IPS-20b (cell line): ENCODE results near the gene PKN1.
"Not testable (repeated sequence)": the region's sequence is repeated elsewhere in the genome, so short reads cannot be mapped to it uniquely, and the experiment has no call there.

Experiments used
- H3K27ac ChIP-seq: one replicate; pipeline ENCODE4 v1.5.1; 2013; ENCODE audit warnings: low read length
- H3K27me3 ChIP-seq: 2 replicates; pipeline ENCODE4 v1.6.1; 2013; ENCODE audit warnings: mild to moderate bottlenecking, low read length, inconsistent platforms; ENCODE audit not compliant: insufficient read depth
- H3K36me3 ChIP-seq: 2 replicates; pipeline ENCODE4 v1.6.1; 2013; ENCODE audit warnings: low read depth, mild to moderate bottlenecking, inconsistent platforms, low read length, moderate library complexity; ENCODE audit not compliant: insufficient read depth
- H3K4me1 ChIP-seq: 2 replicates; pipeline ENCODE4 v1.6.1; 2013; ENCODE audit warnings: mild to moderate bottlenecking, control low read depth, inconsistent platforms, low read length, moderate library complexity; ENCODE audit not compliant: insufficient read depth
- H3K4me3 ChIP-seq: 2 replicates; pipeline ENCODE4 v1.5.1; 2013; ENCODE audit warnings: mild to moderate bottlenecking, low read length, inconsistent platforms
- H3K9ac ChIP-seq: 2 replicates; pipeline ENCODE4 v1.6.1; 2013; ENCODE audit warnings: low read depth, mild to moderate bottlenecking, inconsistent platforms, low read length, moderate library complexity
- H3K9me3 ChIP-seq: 2 replicates; pipeline ENCODE4 v1.6.1; 2013; ENCODE audit warnings: mild to moderate bottlenecking, low read depth, low read length, inconsistent platforms; ENCODE audit not compliant: insufficient read depth

Gene PKN1

DNA sequence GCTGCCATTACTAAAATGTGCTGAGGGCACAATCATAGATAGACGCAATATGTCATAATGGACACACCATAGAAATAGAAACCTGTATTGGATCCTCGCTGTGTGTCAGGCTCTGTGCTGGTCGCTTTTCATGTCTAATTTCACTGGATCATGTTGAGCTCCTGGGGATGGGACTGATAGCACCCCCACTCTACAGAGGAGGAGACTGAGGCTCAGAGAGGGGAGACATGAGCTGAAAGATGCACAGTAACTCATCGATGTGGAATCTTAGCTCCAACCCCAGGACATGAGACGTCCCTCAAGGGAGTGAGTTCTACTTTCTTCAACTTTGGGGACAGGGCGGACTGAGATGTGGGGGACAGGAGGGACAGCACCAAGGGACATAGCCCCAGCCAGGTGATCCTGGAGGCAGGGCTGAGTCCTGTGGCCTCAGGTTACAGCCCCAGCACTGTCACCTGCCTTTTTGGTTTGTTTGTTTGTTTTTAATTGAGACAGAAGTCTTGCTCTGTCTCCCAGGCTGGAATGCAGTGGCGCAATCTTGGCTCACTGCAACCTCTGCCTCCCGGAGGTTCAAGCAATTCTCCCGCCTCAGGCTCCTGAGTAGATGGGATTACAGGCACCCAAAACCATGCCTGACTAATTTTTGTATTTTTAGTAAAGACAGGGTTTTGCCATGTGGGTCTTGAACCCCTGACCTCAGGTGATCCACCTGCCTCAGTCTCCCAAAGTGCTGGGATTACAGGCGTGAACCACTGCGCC is 69.4 kb downstream of the PKN1 start:
- no peaks in the 10 kb centered on the region for H3K27me3 ChIP-seq
- H3K4me3 ChIP-seq = no peak overlapping the region
- no peaks in the 10 kb centered on the region for H3K36me3 ChIP-seq
- no peak overlapping the region for H3K27ac ChIP-seq
- no peaks in the 10 kb centered on the region for H3K4me1 ChIP-seq
- no peaks in the 10 kb centered on the region for H3K9me3 ChIP-seq
- H3K9ac ChIP-seq = no peak overlapping the region

DNA sequence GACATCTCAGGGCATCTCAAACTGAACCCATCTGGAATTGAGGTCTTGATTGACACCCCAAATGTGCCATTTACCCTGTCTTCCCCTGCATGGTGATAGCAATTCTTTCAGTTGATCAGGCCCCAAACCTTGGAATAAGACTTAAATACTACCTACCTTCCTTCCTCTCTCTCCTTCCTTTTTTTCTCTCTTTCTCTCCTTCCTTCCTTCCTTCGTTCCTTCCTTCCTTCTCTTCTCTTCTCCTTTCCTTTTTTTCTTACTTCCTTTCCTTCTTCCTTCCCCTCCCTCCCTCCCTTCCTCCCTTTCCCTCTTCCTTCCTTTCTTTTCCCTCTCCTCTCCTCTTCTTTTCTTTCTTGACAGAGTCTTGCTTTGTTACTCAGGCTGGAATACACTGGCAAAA is 70.2 kb downstream of the PKN1 start:
- Histone ChIP-seq H3K9ac (no peak overlapping the region), H3K27ac (no peak overlapping the region), H3K36me3 (no peaks in the 10 kb centered on the region), H3K4me3 (no peak overlapping the region), H3K4me1 (no peaks in the 10 kb centered on the region), H3K27me3 (no peaks in the 10 kb centered on the region), H3K9me3 (no peaks in the 10 kb centered on the region)

DNA sequence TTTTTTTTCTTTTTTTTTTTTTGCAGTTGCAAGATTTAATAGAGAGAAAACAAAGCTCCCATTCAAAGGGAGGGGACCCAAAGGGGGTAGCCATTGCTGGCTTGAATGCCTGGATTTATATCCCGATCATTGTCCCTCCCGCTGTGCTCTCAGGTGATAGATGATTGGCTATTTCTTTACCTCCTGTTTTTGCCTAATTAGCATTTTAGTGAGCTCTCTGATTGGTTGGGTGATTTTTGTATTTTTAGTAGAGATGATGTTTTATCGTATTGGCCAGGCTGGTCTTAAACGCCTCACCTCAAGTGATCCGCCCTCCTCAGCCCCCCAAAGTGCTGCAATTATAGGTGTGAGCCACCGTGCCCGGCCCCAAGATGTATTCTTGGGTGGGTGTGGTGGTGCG is 71.5 kb downstream of the PKN1 start:
- not testable (repeated sequence) for H3K36me3 ChIP-seq, H3K4me3 ChIP-seq, H3K9ac ChIP-seq, H3K27ac ChIP-seq, H3K9me3 ChIP-seq, H3K4me1 ChIP-seq, H3K27me3 ChIP-seq

DNA sequence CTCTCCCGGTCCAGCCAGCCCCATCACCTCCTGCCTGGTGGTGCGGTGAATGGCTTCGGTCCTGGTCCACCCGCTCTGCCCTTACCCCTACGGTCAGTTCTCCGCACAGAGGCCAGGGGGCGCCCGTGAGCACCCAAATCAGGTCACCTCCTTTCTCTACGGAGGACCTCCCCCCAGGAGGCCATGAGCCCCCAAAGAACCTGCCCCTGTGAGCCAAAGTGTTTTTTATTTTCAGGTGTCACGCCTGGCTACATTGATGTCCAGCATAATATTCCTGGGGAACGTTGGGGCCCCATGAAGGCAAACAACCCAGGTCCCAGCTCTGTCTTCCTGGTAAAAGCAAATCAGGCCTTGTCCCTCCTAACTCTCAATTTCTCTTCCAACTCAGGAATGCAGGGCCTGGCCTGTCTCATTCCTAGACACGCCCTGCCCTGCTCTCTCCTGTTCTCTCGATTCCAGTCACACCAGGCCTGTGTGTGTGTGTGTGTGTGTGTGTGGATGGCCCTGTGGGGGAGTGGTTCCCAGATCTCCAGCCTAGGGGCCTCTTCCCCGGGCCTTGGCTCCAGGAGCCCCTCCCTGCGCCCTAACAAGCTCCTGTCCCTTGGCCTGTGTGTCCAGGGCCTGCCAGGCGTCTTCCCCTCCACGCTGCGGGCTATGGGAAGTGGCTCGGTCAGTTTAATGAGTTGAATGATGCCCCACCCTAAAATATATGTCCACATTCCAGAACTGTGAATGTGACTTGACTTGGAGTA is 72.6 kb downstream of the PKN1 start:
- H3K9me3 ChIP-seq = no peaks in the 10 kb centered on the region
- H3K27me3 ChIP-seq = no peaks in the 10 kb centered on the region
- H3K27ac ChIP-seq = no peak overlapping the region
- no peak overlapping the region for H3K4me3 ChIP-seq
- H3K36me3 ChIP-seq = no peaks in the 10 kb centered on the region
- H3K4me1 ChIP-seq = no peaks in the 10 kb centered on the region
- H3K9ac ChIP-seq = no peak overlapping the region

DNA sequence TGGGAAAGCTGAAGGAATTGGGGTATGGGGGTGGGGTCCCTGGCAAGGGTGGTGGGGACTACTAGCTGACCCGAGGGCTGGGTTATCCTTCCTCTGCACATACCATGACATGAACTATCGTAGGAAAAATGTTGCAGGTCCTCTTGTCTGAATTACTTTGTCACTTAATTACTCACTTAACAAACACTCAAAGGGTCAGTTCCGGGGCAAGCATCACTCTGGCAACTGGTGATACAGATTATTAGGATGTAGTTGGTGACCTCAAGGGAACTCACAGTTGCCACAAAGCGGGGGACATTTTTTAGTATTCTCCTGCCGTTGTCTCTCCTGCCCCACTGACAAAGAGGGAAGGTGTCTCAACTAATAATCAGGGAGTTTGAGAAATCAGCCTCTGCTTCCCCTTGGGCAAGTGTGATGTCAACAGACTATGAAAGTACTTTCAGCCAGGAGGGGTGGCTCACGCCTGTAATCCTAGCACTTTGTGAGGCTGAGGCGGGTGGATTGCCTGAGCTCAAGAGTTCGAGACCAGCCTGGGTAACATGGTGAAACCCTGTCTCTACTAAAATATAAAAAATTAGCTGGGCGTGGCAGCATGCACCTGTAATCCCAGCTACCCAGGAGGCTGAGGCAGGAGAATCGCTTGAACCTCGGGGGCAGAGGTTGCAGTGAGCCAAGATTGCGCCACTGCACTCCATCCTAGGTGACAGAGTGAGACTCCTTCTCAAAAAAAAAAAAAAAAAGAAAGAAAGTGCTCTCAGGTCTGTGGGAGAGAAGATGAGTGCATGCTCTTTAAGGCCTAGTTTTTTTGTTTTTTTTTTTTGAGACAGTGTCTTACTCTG is 74.8 kb downstream of the PKN1 start:
- H3K4me1 ChIP-seq = no peaks in the 10 kb centered on the region
- no peak overlapping the region for H3K9ac ChIP-seq
- H3K9me3 ChIP-seq = no peaks in the 10 kb centered on the region
- no peak overlapping the region for H3K4me3 ChIP-seq
- no peaks in the 10 kb centered on the region for H3K27me3 ChIP-seq
- H3K36me3 ChIP-seq = no peaks in the 10 kb centered on the region
- no peak overlapping the region for H3K27ac ChIP-seq

DNA sequence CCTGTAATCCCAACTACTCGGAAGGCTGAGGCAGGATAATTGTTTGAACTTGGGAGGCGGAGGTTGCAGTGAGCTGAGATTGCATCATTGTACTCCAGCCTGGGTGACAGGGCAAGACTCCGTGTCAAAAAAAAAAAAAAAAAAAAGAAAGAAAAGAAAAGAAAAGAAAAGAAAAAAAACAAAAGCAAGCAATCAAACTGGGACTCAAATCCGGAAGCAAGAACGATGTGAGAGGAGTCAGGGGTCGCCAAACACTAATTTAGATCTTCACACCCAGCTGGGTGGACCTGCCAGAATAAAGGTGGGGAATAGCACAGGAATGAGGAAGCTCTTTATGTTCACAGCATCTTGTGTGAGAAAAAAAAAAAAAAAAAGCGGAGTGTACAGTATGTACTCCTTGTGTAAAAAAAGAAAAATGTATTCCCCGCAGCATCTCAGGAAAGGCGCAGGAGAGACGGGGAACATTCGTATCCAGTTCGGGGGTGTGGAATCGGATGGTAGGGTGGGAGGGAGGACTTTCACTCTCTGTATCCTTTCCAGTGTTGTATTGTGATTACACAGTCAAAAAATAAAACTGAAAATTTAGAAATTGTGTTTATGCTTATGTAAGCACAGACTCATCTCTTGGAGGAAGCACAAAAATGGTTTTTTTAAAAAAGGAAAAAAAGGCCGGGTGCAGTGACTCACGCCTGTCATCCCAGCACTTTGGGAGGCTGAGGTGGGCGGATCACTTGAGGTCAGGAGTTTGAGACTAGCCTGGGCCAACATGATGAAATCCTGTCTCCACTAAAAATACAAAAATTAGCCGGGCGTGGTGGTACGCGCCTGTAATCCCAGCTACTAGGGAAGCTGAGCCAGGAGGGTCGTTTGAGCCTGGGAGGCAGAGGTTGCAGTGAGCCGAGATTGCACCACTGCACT is 77.5 kb downstream of the PKN1 start:
- Histone ChIP-seq H3K4me1 (no peaks in the 10 kb centered on the region), H3K27ac (no peak overlapping the region), H3K4me3 (no peak overlapping the region), H3K27me3 (no peaks in the 10 kb centered on the region), H3K9ac (no peak overlapping the region), H3K36me3 (peaks cover 18% of the 10 kb centered on the region), H3K9me3 (no peaks in the 10 kb centered on the region)

DNA sequence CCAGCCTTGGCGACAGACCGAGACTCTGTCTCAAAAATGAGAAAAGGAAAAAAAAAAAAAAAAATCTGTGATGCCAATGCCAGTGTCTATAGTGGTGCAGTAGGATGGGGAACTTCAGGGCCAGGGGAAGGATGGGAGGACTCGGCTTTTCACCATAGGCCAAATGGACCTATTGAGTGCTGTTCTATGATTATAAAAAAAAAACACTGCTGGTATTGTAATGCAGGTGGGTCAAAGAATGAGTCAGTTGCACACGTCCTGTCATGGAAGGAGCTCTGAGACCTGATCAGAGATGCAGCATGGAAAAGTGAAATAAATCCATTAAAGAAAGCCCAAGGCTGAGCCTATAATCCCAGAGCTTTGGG is 78.1 kb downstream of the PKN1 start:
- H3K9me3 ChIP-seq = no peaks in the 10 kb centered on the region
- peaks cover 25% of the 10 kb centered on the region for H3K36me3 ChIP-seq
- H3K4me3 ChIP-seq = no peak overlapping the region
- no peak overlapping the region for H3K27ac ChIP-seq
- no peaks in the 10 kb centered on the region for H3K27me3 ChIP-seq
- no peak overlapping the region; the same call in 1 of the 2 replicates for H3K9ac ChIP-seq
- H3K4me1 ChIP-seq = 0 out of 2 replicates have a peak, but pooled peaks cover 2% of the 10 kb centered on the region

DNA sequence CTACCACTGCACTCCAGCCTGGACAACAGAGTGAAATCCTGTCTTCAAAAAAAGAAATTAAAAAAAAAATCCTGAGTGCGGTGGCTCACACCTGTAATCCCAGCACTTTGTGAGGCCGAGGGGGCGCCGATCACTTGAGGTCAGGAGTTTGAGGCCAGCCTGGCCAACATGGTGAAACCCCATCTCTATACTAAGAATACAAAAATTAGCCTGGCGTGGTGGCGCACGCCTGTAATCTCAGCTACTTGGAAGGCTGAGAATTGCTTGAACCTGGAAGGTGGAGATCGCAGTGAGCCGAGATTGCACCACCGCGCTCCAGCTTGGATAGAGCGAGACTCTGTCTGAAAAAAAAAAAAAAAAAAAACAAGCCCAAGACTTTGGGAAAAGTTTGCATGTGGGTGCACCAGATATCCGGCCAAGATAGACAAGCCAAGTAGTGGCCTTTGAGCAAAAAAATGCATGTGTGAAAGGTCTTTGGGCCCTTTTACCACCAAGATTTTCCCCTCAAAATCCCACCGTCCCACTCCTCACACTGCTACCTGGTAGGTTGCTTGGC is 79.4 kb downstream of the PKN1 start:
- Histone ChIP-seq H3K4me1 (peaks cover 10% of the 10 kb centered on the region), H3K27ac (no peak overlapping the region), H3K4me3 (no peak overlapping the region), H3K9me3 (no peaks in the 10 kb centered on the region), H3K27me3 (no peaks in the 10 kb centered on the region), H3K9ac (no peak overlapping the region), H3K36me3 (peaks cover 33% of the 10 kb centered on the region)

DNA sequence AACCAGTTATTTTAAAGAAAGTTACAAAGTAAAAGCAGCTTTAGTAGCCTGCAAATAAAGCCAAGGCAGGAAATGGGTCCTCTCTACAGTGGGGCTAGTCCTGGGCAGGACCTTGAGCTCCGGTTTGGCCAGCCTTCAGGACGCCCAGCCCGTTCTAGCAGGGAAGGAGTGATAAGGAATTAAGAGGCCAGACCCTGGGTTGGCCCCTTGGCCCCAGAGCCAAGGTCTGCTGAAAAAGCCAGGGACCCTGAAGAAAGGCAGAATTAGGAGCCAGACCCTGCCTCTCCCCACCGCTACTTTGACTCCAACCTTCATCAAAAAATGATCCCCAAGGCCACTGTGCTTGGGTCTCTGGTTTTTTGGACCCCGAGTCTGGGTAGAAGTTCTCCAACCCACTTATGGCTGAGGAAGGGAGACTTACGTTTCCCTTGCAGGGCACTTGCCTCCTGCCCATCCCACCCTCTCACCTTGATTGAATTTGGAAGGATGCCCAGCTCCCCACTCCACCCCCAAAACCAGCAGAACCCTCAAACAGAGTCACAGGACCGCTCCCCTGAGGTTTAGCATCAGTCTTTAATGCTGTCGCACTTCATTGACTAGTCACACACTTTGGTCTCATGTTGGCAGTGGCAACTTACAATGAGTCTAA is 81.2 kb downstream of the PKN1 start:
- H3K9ac ChIP-seq = no peak overlapping the region
- peaks cover 33% of the 10 kb centered on the region for H3K36me3 ChIP-seq
- H3K9me3 ChIP-seq = no peaks in the 10 kb centered on the region
- H3K4me1 ChIP-seq = peaks cover 10% of the 10 kb centered on the region
- no peak overlapping the region for H3K27ac ChIP-seq
- no peak overlapping the region for H3K4me3 ChIP-seq
- H3K27me3 ChIP-seq = no peaks in the 10 kb centered on the region

DNA sequence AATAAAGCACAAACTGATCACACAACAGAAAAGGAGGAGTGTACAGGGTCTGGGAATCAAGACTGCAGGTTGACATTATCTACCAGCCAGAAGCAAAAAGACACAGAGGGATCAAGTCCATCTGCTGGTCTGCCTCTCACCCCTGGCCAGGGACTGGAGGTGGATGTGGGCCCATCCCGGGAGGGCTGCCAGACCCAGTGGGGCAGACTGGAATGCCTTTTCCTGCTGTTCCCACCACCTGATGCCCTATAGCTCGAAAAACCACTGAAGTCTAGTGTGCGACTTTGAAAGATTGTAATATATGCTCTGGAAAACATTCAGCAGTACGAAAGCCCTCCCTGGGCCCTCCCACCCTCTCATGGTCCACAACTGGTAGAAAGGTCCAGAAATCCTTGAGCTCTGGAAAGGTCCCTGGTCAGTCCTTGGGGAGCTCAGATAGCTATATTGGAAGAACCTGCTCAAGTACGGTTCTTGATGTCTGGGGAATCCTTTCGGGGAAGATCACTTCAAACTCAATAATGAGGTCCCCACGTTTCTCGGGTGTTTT is 82.5 kb downstream of the PKN1 start:
- H3K36me3 ChIP-seq = peaks cover 33% of the 10 kb centered on the region
- H3K27ac ChIP-seq = no peak overlapping the region
- H3K9me3 ChIP-seq = no peaks in the 10 kb centered on the region
- no peaks in the 10 kb centered on the region for H3K27me3 ChIP-seq
- no peak overlapping the region; the same call in 1 of the 2 replicates for H3K4me3 ChIP-seq
- peaks cover 10% of the 10 kb centered on the region for H3K4me1 ChIP-seq
- no peak overlapping the region for H3K9ac ChIP-seq
